Body of pancreas (tissue), 4 donors: ENCODE data around the gene SPATA13.

Experiments
- CTCF ChIP-seq, 7 experiments: fragments of 450-650 bp in 4 of 7; fragments of 200-600 bp in 3 of 7; sonication (generic) in 3 of 7; IDR thresholded peaks; one replicate each; pipeline ENCODE4 v1.5.1; 2016 to 2019; ENCODE audit warnings: antibody characterized with exemption in 7 of 7
- POLR2A ChIP-seq, 3 donors: fragments of 450-650 bp; IDR thresholded peaks; one replicate each; pipeline ENCODE4 v1.6.1; 2016; ENCODE audit warnings: antibody characterized with exemption in 3 of 3, mild to moderate bottlenecking in 2 of 3

DNA sequence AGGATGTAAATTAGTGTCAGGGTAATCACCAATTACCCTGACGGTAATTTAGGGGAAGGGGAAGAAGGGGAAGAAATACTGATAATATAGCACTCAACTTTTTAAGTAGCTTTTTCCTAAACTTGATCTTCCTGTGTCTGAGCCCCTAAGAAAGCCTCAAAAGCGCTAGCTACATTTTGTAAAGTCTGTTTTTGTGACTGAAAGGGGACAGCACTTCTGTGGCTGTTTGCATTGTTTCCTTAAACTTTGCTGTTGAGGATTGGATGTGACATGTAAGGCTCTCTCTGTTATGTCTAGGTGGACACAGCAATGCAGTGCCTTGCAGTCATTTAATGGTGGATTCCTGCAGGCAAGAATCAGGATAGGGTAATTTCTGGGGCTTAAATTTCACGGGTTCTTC is 42.8 kb downstream of the SPATA13 start:
- no peak for TF ChIP-seq CTCF (IDR thresholded peaks at IDR 0.05)
- no peak for TF ChIP-seq POLR2A (IDR thresholded peaks at IDR 0.05)
